Endothelial cell of umbilical vein (primary cell): ENCODE data around the gene DAB1.

Source experiments
- EZH2 ChIP-seq: IDR thresholded peaks from 2 replicates; pipeline ENCODE4 v1.6.1; 2012; ENCODE audit warnings: borderline replicate concordance, low read depth, mild to moderate bottlenecking, moderate library complexity, low read length, inconsistent platforms; ENCODE audit not compliant: severe bottlenecking
- GATA2 ChIP-seq: IDR thresholded peaks from 2 replicates; pipeline ENCODE4 v1.7.0; 2011; ENCODE audit warnings: low read depth, mild to moderate bottlenecking, moderate library complexity, mixed read lengths, low read length; ENCODE audit not compliant: insufficient read length, insufficient read depth
- POLR2A ChIP-seq: IDR thresholded peaks from 2 replicates; pipeline ENCODE4 v1.6.1; 2012; ENCODE audit warnings: low read depth, mild to moderate bottlenecking, control low read depth, low read length
- POLR2AphosphoS5 ChIP-seq: IDR thresholded peaks from 2 replicates; pipeline ENCODE4 v1.6.1; 2012; ENCODE audit warnings: low read depth, mild to moderate bottlenecking, control low read depth, low read length, moderate library complexity; ENCODE audit not compliant: insufficient read depth
- TF ChIP-seq, protein P1 (sequence below), 2 donors: IDR thresholded peaks; 1 replicate in 1 of 2; 2 replicates in 1 of 2; pipeline ENCODE4 v1.5.1; 2011; ENCODE audit warnings: low read length in 2 of 2, mild to moderate bottlenecking in 2 of 2, moderate library complexity in 2 of 2, control low read depth in 1 of 2, inconsistent platforms in 1 of 2, low read depth in 1 of 2; ENCODE audit not compliant: insufficient read depth in 1 of 2; ENCODE audit errors: extremely low read depth in 1 of 2
- TF ChIP-seq, protein P2 (sequence below): IDR thresholded peaks from 2 replicates; pipeline ENCODE4 v1.6.1; 2011; ENCODE audit not compliant: insufficient read depth, insufficient read length

DNA sequence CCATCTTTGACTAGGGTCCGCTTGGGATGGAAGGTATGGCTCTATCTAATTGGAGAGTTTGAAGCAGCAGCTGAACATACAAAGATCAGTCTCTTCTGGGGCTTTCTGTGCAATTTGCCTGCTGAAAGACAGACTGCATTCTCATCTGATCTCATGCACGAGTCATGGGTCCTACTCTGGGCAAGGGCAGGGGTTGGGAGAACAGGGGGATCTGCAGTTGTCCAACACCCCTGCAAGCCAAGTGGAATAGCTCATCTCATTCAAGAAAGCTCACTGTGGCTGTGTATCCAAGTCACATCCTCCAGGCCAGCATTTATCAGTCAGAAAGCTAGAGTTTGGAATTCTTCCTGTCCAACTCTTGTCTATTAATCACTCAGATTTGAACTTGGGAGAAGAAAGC is 280.9 kb downstream of the DAB1 start:
- TF ChIP-seq EZH2 (no peak), POLR2A (no peak), GATA2 (no peak), POLR2AphosphoS5 (no peak)
- TF ChIP-seq, protein P1, sequence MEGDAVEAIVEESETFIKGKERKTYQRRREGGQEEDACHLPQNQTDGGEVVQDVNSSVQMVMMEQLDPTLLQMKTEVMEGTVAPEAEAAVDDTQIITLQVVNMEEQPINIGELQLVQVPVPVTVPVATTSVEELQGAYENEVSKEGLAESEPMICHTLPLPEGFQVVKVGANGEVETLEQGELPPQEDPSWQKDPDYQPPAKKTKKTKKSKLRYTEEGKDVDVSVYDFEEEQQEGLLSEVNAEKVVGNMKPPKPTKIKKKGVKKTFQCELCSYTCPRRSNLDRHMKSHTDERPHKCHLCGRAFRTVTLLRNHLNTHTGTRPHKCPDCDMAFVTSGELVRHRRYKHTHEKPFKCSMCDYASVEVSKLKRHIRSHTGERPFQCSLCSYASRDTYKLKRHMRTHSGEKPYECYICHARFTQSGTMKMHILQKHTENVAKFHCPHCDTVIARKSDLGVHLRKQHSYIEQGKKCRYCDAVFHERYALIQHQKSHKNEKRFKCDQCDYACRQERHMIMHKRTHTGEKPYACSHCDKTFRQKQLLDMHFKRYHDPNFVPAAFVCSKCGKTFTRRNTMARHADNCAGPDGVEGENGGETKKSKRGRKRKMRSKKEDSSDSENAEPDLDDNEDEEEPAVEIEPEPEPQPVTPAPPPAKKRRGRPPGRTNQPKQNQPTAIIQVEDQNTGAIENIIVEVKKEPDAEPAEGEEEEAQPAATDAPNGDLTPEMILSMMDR (IDR thresholded peaks at IDR 0.05; ENCODE audit: extremely low read depth in 1 of 2, insufficient read depth in 1 of 2, low read depth in 1 of 2, low read length in 2 of 2): no peak
- TF ChIP-seq, protein P2, sequence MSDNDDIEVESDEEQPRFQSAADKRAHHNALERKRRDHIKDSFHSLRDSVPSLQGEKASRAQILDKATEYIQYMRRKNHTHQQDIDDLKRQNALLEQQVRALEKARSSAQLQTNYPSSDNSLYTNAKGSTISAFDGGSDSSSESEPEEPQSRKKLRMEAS: no peak
